ENCODE measurements around the gene AGR3.

Gene AGR3

DNA sequence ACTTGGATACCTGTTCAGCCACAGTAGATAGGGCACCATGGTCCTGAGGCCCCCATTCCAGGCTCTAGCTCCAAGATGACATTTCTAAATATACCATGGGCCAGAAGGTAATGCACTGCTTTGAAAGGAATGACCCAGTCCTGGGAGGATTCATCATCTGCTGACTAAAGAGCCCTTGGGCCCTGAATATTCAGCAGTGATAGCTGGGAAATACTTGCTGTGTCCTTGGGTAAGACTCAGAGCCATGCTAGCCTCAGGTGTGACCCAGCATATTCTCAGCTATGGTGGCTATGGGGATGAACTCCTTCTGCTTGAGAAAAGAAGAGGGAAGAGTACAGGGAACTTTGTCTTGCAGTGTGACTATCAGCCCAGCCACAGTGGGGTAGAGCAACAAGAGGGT, 55.7 kb downstream of the AGR3 start:
- DNase-seq (ENCODE audit: low read depth): no peak

DNA sequence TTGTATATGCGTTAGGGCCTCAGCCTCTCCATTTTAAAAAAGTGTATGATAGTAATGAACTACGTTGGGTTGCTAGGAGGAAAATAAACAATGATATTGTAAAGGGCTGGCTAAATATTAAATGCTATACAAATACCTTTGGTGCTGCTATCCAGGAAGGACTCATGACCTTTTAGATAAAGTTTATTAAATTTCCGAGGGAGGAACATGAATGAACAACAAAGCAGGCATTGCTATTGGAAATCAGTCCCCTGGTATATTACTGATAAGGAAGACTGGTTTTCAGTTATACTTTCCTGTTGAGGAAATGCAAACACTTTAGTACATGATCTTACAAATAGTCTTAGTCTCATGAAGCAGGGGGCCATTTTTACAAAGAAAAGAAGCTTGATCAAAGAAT, 59.8 kb downstream of the AGR3 start:
- no peak for DNase-seq (ENCODE audit: low read depth)

DNA sequence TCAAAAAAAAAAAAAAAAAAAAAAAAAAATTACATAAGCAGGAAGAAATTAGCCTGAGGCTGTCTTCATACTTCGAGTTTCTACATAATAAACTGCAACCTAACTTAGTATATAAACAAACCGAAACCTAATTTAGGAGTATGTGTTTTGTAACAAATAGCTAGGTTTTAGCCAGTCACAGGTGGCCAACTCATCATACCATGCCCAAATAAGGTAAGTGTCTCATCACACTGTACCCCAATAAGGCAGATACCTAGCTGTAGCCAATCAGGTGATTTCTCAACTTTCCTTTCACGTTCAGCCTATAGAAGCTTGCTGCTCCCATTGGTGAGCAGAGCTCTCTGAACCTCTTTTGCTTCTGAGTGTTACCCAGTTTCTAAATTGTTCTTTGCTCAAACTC, 63.1 kb downstream of the AGR3 start:
- DNase-seq (ENCODE audit: low read depth): no peak

DNA sequence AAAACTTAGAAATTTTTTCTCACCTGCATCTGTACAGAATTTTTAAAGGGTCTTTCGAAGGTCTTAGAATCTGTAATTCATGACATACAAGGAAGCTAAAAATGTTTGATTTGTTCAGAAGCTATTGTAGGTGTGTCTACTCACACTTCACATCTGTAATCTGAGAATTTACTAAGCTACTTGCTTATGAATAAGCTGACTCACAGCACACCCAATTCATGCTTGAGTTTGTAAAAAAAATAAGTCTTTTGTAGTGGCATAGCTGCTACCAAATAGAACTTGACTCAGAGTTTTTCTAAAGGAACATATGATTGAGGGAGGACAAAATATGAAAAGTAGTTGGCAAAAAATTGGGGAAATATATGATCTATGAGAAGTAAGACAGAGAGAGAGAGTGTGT, 64.2 kb downstream of the AGR3 start:
- DNase-seq (ENCODE audit: low read depth): no peak

DNA sequence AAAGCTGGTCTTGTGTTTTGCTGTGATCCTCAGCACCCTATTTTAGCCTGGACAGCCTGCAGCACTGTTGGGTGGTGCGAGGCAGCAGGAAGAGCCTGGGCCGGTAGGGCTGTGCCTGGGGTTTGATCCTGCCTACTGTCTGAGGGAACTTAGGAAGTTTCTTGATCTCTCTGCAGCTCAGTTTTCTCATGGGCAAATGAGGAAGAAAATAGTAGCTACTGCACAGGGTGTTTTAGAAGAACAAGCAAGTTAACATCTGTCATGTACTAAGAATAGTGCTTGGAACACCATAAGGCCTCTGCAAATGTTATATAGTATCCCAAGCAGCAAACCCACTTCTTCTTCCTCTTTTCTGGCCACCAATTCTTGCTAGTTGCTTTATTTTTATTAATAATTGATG, 65.0 kb downstream of the AGR3 start:
- no peak for DNase-seq (ENCODE audit: low read depth)

DNA sequence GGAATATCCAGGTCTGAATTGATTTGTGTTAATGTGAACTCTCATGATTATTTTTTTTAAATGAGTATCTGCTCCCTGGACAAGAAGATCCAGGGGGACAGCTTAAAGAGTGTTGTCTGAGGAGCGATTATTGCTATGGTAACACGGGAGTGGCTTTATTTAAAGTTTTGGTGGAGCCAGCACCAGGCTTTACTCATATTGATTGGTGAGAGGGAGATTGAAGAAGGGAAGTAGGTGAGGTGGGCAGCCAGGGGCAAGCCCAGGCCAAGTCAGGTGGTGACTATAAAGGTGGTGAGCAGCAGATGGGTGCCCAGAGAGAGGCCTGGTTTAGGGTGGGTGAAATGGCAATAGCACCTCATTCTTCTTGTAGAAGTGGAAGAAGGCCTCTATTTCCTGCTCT, 66.8 kb downstream of the AGR3 start:
- DNase-seq (ENCODE audit: low read depth): no peak

DNA sequence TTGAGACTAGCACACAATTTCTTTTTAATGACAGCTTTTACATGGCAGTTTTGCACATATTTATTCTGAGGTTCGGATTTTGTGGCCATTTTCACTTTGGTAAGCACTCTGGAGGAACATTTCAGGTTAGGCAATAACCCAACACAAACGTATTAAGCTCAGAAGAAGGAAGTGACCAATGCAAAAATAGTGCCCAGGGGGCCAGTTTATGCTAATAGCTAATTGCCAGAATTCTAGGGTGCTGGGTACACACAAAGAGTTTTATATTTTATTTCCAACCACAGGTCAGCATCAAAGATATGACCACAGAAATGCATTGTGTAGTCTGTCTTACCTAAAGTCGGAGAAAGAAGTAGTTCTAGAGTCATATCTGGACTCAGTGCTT, 68.6 kb downstream of the AGR3 start:
- DNase-seq (ENCODE audit: low read depth): no peak

DNA sequence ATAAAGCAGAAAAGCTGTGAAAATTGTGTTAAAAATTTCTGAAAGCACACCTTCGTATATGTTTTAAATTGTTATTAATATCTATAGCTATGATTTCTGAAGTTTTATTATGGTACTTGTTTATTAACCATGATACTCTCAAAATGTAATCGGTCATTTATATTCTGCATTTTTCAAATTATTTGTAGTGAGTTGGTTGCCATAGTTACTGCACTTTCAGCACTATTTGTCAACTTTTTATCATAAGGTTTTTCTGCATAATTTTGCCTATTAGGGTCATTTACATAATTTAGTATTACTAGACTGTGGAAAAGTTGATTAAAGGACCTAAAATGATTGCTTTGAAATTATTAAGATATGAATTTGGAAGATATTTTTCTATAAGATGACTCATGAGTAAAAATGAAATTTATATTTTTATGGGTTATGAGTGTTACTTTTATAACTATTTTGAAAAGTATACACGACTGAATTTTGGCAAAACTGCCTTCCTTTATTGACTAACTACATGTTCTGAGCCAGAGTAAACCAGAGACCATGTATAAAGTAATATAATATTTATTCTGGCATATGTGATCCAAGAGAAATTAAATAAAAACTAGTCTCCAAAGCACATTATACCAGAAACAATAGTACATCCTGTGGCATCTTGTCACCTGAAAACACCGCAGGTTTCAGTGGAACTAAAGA, 69.1 kb downstream of the AGR3 start:
- no peak for DNase-seq (ENCODE audit: low read depth)

DNA sequence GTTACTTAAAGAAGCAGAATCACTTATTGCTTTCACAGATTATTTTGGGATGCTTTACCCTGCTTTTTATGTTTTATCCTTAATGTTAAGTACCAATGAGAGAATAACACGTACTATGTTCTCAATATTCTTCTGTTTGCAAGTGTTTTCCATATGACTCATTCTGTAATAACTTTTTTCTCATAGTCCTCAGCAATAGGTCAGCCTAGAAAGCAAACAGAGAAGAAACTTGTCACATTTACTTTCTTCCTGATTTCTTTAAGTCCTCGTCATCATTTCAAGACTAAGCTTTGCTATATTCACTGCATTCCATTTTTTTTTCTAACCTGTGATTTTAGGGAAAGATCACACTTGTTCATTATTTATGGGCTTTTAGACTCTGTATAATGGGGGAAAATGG, 70.2 kb downstream of the AGR3 start:
- DNase-seq (ENCODE audit: low read depth): peak; percentile 48

DNA sequence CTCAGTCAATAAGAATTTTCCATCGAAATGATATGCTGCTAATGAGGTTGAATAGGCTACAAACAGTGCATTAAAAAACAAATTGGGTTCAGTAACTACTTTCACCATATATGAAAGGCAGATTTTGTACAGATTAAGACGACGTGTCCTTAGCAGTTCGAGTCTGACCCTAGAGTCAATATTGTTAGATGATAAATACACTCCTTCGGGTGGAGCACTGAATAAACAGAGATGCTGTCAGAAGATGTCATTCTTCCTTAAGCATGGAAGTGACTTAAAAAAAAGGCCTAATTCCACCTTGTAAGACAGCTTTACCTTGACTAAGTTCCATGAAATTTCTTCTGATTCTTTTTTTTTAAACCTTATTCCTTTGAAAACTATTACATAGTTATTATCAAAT, 71.2 kb downstream of the AGR3 start:
- no peak for DNase-seq (ENCODE audit: low read depth)

DNA sequence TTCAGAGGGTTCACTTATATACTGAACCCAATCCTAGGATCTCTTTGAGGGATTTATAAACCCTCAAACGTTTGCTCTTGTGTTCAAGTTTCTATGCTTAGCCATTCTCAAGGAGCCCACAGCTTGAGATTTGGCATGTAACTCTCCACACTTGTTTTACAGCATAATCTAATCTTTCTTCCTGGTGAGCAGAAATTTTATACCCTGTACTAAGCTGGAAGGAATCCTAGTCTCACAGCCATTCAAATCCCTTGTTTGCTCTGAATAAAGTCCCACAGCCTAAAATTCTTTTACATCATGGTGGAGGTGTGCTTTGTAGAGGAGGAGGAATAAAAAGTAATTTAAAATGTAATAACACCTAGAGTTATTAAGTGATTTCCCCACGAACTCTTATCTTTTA, 71.7 kb downstream of the AGR3 start:
- no peak for DNase-seq (ENCODE audit: low read depth)
